Germinal center (tissue), 1 donor: ENCODE data around the gene FLNA.
A peak's percentile ranks its signal among the peaks of the same experiment; 100 is the strongest.

ENCODE experiments used
- DNase-seq: peaks from one replicate; pipeline ENCODE4 v3.0.0; 2012; ENCODE audit warnings: mixed read lengths, low spot score

FLNA gene

GRCh38 chrX:154334496-154334895 is 39.9 kb downstream of the FLNA start:
- DNase-seq = no peak

GRCh38 chrX:154333837-154334271 is 40.6 kb downstream of the FLNA start:
- peak; percentile 26 for DNase-seq

- DNase-seq = no peak
Observed at GRCh38 chrX:154333116-154333515, 41.3 kb downstream of the FLNA start.

GRCh38 chrX:154332561-154332960 is 41.9 kb downstream of the FLNA start:
- no peak for DNase-seq

GRCh38 chrX:154329294-154329693 is 45.1 kb downstream of the FLNA start:
- DNase-seq = no peak

- no peak for DNase-seq
Observed at GRCh38 chrX:154328646-154329045, 45.8 kb downstream of the FLNA start.

GRCh38 chrX:154327038-154327820 is 47.2 kb downstream of the FLNA start:
- DNase-seq = no peak

- DNase-seq = no peak
Observed at GRCh38 chrX:154325541-154325940, 48.9 kb downstream of the FLNA start.

- no peak for DNase-seq
Observed at GRCh38 chrX:154323537-154323936, 50.9 kb downstream of the FLNA start.

- no peak for DNase-seq
Observed at GRCh38 chrX:154322890-154323289, 51.5 kb downstream of the FLNA start.

- DNase-seq = no peak
Observed at GRCh38 chrX:154321594-154321993, 52.8 kb downstream of the FLNA start.

- no peak for DNase-seq
Observed at GRCh38 chrX:154321152-154321551, 53.3 kb downstream of the FLNA start.

- DNase-seq = no peak
Observed at GRCh38 chrX:154320406-154320805, 54.0 kb downstream of the FLNA start.

GRCh38 chrX:154317391-154317995 is 56.9 kb downstream of the FLNA start:
- DNase-seq = no peak

GRCh38 chrX:154315416-154315815 is 59.0 kb downstream of the FLNA start:
- no peak for DNase-seq

GRCh38 chrX:154313147-154313546 is 61.3 kb downstream of the FLNA start:
- no peak for DNase-seq

GRCh38 chrX:154312116-154312515 is 62.3 kb downstream of the FLNA start:
- DNase-seq = no peak

GRCh38 chrX:154310616-154311536 is 63.6 kb downstream of the FLNA start:
- DNase-seq = no peak

- no peak for DNase-seq
Observed at GRCh38 chrX:154309041-154309775, 65.2 kb downstream of the FLNA start.

- peak; percentile 45 for DNase-seq
Observed at GRCh38 chrX:154308108-154308946, 66.1 kb downstream of the FLNA start.

GRCh38 chrX:154307202-154307601 is 67.2 kb downstream of the FLNA start:
- DNase-seq = no peak
